ENCODE measurements around the gene DONSON. TPM values are rescaled to one million over a fixed set of nuclear protein-coding genes. Genes with fewer than 3 reads are reported as not detected.

The DONSON gene
- total and polyA plus RNA-seq, 2 of the 13 experiments (the other 11 are each of a cell fraction or from before 2014, with no cell fraction given), result 35.4 to 63.6 TPM

DNA sequence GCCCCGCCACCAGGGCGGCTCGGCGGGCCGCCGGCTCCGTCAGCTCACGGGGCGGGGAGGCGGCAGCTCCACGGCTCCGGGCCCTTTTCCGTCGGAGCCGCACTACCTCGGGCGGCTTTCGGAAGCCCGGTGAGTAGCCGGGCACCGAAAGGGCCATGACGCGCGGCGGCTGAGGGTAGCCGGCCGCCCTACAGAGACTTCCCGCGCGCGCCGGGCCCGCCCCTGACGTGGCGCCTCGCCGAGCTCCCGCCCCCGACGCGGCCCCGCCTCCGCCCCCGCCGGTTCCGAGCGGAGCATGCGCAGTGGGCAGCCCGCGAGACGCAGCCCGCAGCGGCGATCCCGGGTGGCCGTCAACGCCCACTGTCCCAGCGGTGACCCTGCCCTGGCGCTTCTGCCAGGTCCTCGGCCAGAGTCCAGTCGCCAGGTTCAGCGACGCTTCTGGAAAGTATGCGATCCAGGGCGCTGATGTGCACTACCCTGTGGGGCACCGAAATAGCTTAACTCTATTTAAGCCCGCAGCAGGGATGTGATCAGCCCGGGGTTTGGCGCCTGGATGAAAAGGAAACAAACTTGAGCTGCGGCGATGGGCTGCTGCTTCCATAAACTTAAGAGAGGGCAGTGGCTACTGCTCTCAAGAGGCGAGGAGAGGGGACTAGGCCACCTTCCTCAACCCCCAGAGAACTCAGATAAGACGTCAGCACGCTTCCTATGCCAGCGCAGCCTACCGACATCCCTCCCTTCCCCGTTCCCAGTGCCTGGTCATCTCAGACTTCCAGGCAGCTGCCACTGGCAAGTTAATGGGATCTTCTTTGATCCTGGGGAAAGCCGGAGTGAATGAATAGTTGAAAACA is at the start of gene DONSON (continued):
- TF ChIP-seq, protein P1, sequence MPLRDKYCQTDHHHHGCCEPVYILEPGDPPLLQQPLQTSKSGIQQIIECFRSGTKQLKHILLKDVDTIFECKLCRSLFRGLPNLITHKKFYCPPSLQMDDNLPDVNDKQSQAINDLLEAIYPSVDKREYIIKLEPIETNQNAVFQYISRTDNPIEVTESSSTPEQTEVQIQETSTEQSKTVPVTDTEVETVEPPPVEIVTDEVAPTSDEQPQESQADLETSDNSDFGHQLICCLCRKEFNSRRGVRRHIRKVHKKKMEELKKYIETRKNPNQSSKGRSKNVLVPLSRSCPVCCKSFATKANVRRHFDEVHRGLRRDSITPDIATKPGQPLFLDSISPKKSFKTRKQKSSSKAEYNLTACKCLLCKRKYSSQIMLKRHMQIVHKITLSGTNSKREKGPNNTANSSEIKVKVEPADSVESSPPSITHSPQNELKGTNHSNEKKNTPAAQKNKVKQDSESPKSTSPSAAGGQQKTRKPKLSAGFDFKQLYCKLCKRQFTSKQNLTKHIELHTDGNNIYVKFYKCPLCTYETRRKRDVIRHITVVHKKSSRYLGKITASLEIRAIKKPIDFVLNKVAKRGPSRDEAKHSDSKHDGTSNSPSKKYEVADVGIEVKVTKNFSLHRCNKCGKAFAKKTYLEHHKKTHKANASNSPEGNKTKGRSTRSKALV (CRISPR knock-in tag; IDR thresholded peaks at IDR 0.05), result no peak
- TF ChIP-seq ZFX (CRISPR knock-in tag; IDR thresholded peaks at IDR 0.05; ENCODE audit: low read depth) (peak; percentile 57; the same call in 1 of the 2 replicates), KLF13 (CRISPR knock-in tag; IDR thresholded peaks at IDR 0.05) (0 out of 2 replicates have a peak, but pooled peaks have one; percentile 17), TCF12 (IDR thresholded peaks at IDR 0.05) (no peak), TCF12 (CRISPR knock-in tag; IDR thresholded peaks at IDR 0.05) (no peak; the same call in 1 of the 2 replicates), PRMT3 (CRISPR knock-in tag; IDR thresholded peaks at IDR 0.05; ENCODE audit: borderline replicate concordance, low read depth) (0 out of 2 replicates have a peak, but pooled peaks have one; percentile 26), MEIS2 (CRISPR knock-in tag; IDR thresholded peaks at IDR 0.05) (peak; percentile 78; the same call in 1 of the 2 replicates), BRCA1 (CRISPR knock-in tag; IDR thresholded peaks at IDR 0.05) (peak; percentile 53), ZMYM4 (CRISPR knock-in tag; IDR thresholded peaks at IDR 0.05) (0 out of 2 replicates have a peak, but pooled peaks have one; percentile 37), FOXJ3 (CRISPR knock-in tag; IDR thresholded peaks at IDR 0.05; ENCODE audit: borderline replicate concordance) (no peak; the same call in 1 of the 2 replicates), ZFP41 (CRISPR knock-in tag; IDR thresholded peaks at IDR 0.05; ENCODE audit: borderline replicate concordance) (no peak), ZBTB20 (CRISPR knock-in tag; IDR thresholded peaks at IDR 0.05; ENCODE audit: borderline replicate concordance, low read depth) (no peak; the same call in 1 of the 2 replicates), ZNF746 (CRISPR knock-in tag; IDR thresholded peaks at IDR 0.05) (peak; percentile 48; the same call in 1 of the 2 replicates)
- TF ChIP-seq, protein P2, sequence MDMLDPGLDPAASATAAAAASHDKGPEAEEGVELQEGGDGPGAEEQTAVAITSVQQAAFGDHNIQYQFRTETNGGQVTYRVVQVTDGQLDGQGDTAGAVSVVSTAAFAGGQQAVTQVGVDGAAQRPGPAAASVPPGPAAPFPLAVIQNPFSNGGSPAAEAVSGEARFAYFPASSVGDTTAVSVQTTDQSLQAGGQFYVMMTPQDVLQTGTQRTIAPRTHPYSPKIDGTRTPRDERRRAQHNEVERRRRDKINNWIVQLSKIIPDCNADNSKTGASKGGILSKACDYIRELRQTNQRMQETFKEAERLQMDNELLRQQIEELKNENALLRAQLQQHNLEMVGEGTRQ (IDR thresholded peaks at IDR 0.05; ENCODE audit: low read depth, low read length), result no peak
- TF ChIP-seq, protein P2 (CRISPR knock-in tag; IDR thresholded peaks at IDR 0.05; ENCODE audit: borderline replicate concordance), result no peak
- TF ChIP-seq, protein P3, sequence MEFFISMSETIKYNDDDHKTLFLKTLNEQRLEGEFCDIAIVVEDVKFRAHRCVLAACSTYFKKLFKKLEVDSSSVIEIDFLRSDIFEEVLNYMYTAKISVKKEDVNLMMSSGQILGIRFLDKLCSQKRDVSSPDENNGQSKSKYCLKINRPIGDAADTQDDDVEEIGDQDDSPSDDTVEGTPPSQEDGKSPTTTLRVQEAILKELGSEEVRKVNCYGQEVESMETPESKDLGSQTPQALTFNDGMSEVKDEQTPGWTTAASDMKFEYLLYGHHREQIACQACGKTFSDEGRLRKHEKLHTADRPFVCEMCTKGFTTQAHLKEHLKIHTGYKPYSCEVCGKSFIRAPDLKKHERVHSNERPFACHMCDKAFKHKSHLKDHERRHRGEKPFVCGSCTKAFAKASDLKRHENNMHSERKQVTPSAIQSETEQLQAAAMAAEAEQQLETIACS (CRISPR knock-in tag; IDR thresholded peaks at IDR 0.05), result no peak
- TF ChIP-seq, protein P4, sequence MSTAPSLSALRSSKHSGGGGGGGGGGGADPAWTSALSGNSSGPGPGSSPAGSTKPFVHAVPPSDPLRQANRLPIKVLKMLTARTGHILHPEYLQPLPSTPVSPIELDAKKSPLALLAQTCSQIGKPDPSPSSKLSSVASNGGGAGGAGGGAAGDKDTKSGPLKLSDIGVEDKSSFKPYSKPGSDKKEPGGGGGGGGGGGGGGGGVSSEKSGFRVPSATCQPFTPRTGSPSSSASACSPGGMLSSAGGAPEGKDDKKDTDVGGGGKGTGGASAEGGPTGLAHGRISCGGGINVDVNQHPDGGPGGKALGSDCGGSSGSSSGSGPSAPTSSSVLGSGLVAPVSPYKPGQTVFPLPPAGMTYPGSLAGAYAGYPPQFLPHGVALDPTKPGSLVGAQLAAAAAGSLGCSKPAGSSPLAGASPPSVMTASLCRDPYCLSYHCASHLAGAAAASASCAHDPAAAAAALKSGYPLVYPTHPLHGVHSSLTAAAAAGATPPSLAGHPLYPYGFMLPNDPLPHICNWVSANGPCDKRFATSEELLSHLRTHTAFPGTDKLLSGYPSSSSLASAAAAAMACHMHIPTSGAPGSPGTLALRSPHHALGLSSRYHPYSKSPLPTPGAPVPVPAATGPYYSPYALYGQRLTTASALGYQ (CRISPR knock-in tag; IDR thresholded peaks at IDR 0.05), result 0 out of 2 replicates have a peak, but pooled peaks have one; percentile 33
- TF ChIP-seq, protein P5, sequence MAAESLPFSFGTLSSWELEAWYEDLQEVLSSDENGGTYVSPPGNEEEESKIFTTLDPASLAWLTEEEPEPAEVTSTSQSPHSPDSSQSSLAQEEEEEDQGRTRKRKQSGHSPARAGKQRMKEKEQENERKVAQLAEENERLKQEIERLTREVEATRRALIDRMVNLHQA (CRISPR knock-in tag; IDR thresholded peaks at IDR 0.05), result no peak
- TF ChIP-seq, protein P6, sequence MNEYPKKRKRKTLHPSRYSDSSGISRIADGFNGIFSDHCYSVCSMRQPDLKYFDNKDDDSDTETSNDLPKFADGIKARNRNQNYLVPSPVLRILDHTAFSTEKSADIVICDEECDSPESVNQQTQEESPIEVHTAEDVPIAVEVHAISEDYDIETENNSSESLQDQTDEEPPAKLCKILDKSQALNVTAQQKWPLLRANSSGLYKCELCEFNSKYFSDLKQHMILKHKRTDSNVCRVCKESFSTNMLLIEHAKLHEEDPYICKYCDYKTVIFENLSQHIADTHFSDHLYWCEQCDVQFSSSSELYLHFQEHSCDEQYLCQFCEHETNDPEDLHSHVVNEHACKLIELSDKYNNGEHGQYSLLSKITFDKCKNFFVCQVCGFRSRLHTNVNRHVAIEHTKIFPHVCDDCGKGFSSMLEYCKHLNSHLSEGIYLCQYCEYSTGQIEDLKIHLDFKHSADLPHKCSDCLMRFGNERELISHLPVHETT (CRISPR knock-in tag; conservative IDR thresholded peaks at IDR 0.05), result peak; percentile 20; the same call in 1 of the 2 replicates
